Parathyroid adenoma (tissue), 2 donors: ENCODE data around the gene GBX2.

Experiments used
- H2AFZ ChIP-seq: fragments of 300-600 bp; sonication (generic); one replicate; pipeline ENCODE4 v1.7.0; 2017; ENCODE audit warnings: antibody characterized with exemption, mild to moderate bottlenecking
- H3K27ac ChIP-seq: fragments of 300-600 bp; sonication (generic); one replicate; pipeline ENCODE4 v1.7.0; 2017
- H3K27me3 ChIP-seq: fragments of 300-600 bp; sonication (generic); one replicate; pipeline ENCODE4 v1.7.0; 2017; ENCODE audit warnings: low read length; ENCODE audit not compliant: control insufficient read depth, insufficient read depth
- H3K36me3 ChIP-seq: fragments of 300-600 bp; sonication (generic); one replicate; pipeline ENCODE4 v1.7.0; 2017; ENCODE audit warnings: low read length; ENCODE audit not compliant: control insufficient read depth, insufficient read depth
- H3K4me1 ChIP-seq: fragments of 300-600 bp; sonication (generic); one replicate; pipeline ENCODE4 v1.7.0; 2017; ENCODE audit warnings: control low read depth
- H3K4me2 ChIP-seq: fragments of 300-600 bp; sonication (generic); one replicate; pipeline ENCODE4 v1.7.0; 2017; ENCODE audit warnings: low read length
- H3K4me3 ChIP-seq: fragments of 300-600 bp; sonication (generic); one replicate; pipeline ENCODE4 v1.7.0; 2017; ENCODE audit warnings: low read depth, low read length
- H3K79me2 ChIP-seq: fragments of 300-600 bp; sonication (generic); one replicate; pipeline ENCODE4 v1.7.0; 2017; ENCODE audit warnings: control low read depth
- H3K9ac ChIP-seq: fragments of 300-600 bp; sonication (generic); one replicate; pipeline ENCODE4 v1.7.0; 2017; ENCODE audit warnings: mild to moderate bottlenecking
- H3K9me3 ChIP-seq: fragments of 300-600 bp; sonication (generic); one replicate; pipeline ENCODE4 v1.7.0; 2017; ENCODE audit warnings: low read length; ENCODE audit not compliant: control insufficient read depth
- CTCF ChIP-seq: fragments of 300-600 bp; sonication (generic); IDR thresholded peaks from one replicate; pipeline ENCODE4 v1.7.0; 2017; ENCODE audit warnings: antibody characterized with exemption, mild to moderate bottlenecking
- donor health status: primary hyperparathyroidism.

GBX2 gene

GRCh38 chr2:236158969-236159777 is 9.0 kb downstream of the GBX2 start:
- no peak overlapping the region for H2AFZ ChIP-seq
- H3K9me3 ChIP-seq = no peaks in the 10 kb centered on the region
- no peak overlapping the region for H3K4me3 ChIP-seq
- no peak overlapping the region for H3K4me2 ChIP-seq
- no peaks in the 10 kb centered on the region for H3K4me1 ChIP-seq
- H3K27ac ChIP-seq = no peak overlapping the region
- no peak for TF ChIP-seq CTCF
- no peaks in the 10 kb centered on the region for H3K79me2 ChIP-seq
- no peak overlapping the region for H3K9ac ChIP-seq
- peaks cover 5% of the 10 kb centered on the region for H3K27me3 ChIP-seq
- H3K36me3 ChIP-seq = no peaks in the 10 kb centered on the region

GRCh38 chr2:236157815-236158498 is 10.2 kb downstream of the GBX2 start:
- Histone ChIP-seq H3K27ac (no peak overlapping the region), H3K4me1 (no peaks in the 10 kb centered on the region), H3K9ac (no peak overlapping the region), H3K9me3 (no peaks in the 10 kb centered on the region), H2AFZ (no peak overlapping the region), H3K27me3 (no peaks in the 10 kb centered on the region), H3K36me3 (no peaks in the 10 kb centered on the region), H3K4me2 (no peak overlapping the region), H3K79me2 (no peaks in the 10 kb centered on the region), H3K4me3 (no peak overlapping the region)
- no peak for TF ChIP-seq CTCF

- H2AFZ ChIP-seq = no peak overlapping the region
- H3K9ac ChIP-seq = no peak overlapping the region
- H3K27me3 ChIP-seq = no peaks in the 10 kb centered on the region
- no peak overlapping the region for H3K4me3 ChIP-seq
- H3K36me3 ChIP-seq = no peaks in the 10 kb centered on the region
- no peaks in the 10 kb centered on the region for H3K9me3 ChIP-seq
- H3K27ac ChIP-seq = no peak overlapping the region
- no peak for TF ChIP-seq CTCF
- H3K4me1 ChIP-seq = no peaks in the 10 kb centered on the region
- no peak overlapping the region for H3K4me2 ChIP-seq
- no peaks in the 10 kb centered on the region for H3K79me2 ChIP-seq
Measured at GRCh38 chr2:236157366-236157765, 10.8 kb downstream of the GBX2 start.

GRCh38 chr2:236156860-236157194 is 11.4 kb downstream of the GBX2 start:
- no peak overlapping the region for H3K4me2 ChIP-seq
- H2AFZ ChIP-seq = no peak overlapping the region
- H3K79me2 ChIP-seq = no peaks in the 10 kb centered on the region
- no peak overlapping the region for H3K9ac ChIP-seq
- H3K4me1 ChIP-seq = no peaks in the 10 kb centered on the region
- H3K9me3 ChIP-seq = no peaks in the 10 kb centered on the region
- H3K36me3 ChIP-seq = no peaks in the 10 kb centered on the region
- no peak for TF ChIP-seq CTCF
- no peak overlapping the region for H3K4me3 ChIP-seq
- no peak overlapping the region for H3K27ac ChIP-seq
- no peaks in the 10 kb centered on the region for H3K27me3 ChIP-seq
